K562 (cell line): ENCODE measurements around the gene FCGBP. TPM values are rescaled to one million over a fixed set of nuclear protein-coding genes. Genes with fewer than 3 reads are reported as not detected.

Source experiments
- ATAC-seq: fragments of 200-7000 bp; cut with Tn5 transposase; 3 replicates; pipeline ENCODE4 v1.9.1; 2020; ENCODE audit warnings: moderate library complexity
- BruUV-seq: library from RNA; stranded (reverse); fragments of 400-500 nt; replicated peaks from 2 replicates; lab custom pipeline; 2021; lab: Mats Ljungman, UMichigan
- CTCF ChIA-PET: fragments of 300-600 bp; formaldehyde crosslinking; extraction: SDS; loops from one replicate; lab custom pipeline; 2021; ENCODE audit warnings: low intra/inter-chr PET ratio; lab: Yijun Ruan, JAX
- POLR2A ChIA-PET: fragments of 300-600, 350-650 bp; sonication (Branson Sonifier 250); formaldehyde crosslinking; extraction: SDS; loops from one replicate; lab custom pipeline; 2021; ENCODE audit warnings: antibody characterized with exemption, inconsistent platforms; lab: Yijun Ruan, JAX
- DNase-seq, 4 experiments: peaks; one replicate each; pipeline versions ENCODE4 v3.0.0 to v3.0.0-alpha.2; 2011 to 2018; ENCODE audit warnings: low spot score in 3 of 4, mixed read lengths in 3 of 4; ENCODE audit errors: extremely low read depth in 1 of 4
- FAIRE-seq: peaks from 2 replicates; lab custom pipeline; 2011; peaks lifted over from hg19 to GRCh38; lab: Jason Lieb, UNC
- H2AFZ ChIP-seq: 2 replicates; pipeline ENCODE4 v1.6.0; 2011; ENCODE audit warnings: low read depth, low read length, control low read depth, inconsistent platforms
- H3K27ac ChIP-seq: fragments of 200-600 bp; 3 replicates; pipeline ENCODE4 v1.8.0; 2011; ENCODE audit warnings: low read depth, mild to moderate bottlenecking, control low read depth, inconsistent platforms, low read length, moderate library complexity, mixed read lengths; ENCODE audit errors: extremely low read depth
- H3K27me3 ChIP-seq, 2 experiments: fragments of 300-600 bp in 1 of 2; 2 replicates in 1 of 2; 3 replicates in 1 of 2; pipeline versions ENCODE4 v1.6.0 to v1.8.0; 2011; ENCODE audit warnings: inconsistent platforms in 2 of 2, low read length in 2 of 2, mild to moderate bottlenecking in 1 of 2, mixed read lengths in 1 of 2, moderate library complexity in 1 of 2; ENCODE audit not compliant: control insufficient read depth in 2 of 2, insufficient read depth in 2 of 2
- H3K36me3 ChIP-seq: fragments of 300-600 bp; 3 replicates; pipeline ENCODE4 v1.8.0; 2011; ENCODE audit warnings: mild to moderate bottlenecking, low read length, inconsistent platforms; ENCODE audit not compliant: control insufficient read depth, insufficient read depth
- H3K4me1 ChIP-seq, 2 experiments: fragments of 200-600 bp in 1 of 2; replicated peaks in 1 of 2; 2 replicates in 1 of 2; 3 replicates in 1 of 2; pipeline versions ENCODE4 v1.5.1 to v1.8.0; 2011; ENCODE audit warnings: inconsistent platforms in 2 of 2, low read length in 2 of 2, mild to moderate bottlenecking in 1 of 2, mixed read lengths in 1 of 2, moderate library complexity in 1 of 2; ENCODE audit not compliant: control insufficient read depth in 2 of 2, insufficient read depth in 2 of 2
- H3K4me2 ChIP-seq: 2 replicates; pipeline ENCODE4 v1.6.1; 2011; ENCODE audit warnings: low read length, control low read depth, inconsistent platforms, mixed read lengths; ENCODE audit not compliant: insufficient read depth
- H3K4me3 ChIP-seq: fragments of 200-600 bp; sonication (generic), shearing (Covaris generic); 2 replicates; pipeline ENCODE4 v1.5.1; 2016; ENCODE audit warnings: control low read depth, inconsistent platforms
- H3K79me2 ChIP-seq: fragments of 200-600 bp; 3 replicates; pipeline ENCODE4 v1.8.0; 2011; ENCODE audit warnings: low read length, inconsistent platforms; ENCODE audit not compliant: control insufficient read depth, insufficient read depth
- H3K9ac ChIP-seq, 2 experiments: 2 replicates each; pipeline versions ENCODE4 v1.6.0 to v1.6.1; 2011; ENCODE audit warnings: low read depth in 2 of 2, low read length in 2 of 2, control low read depth in 1 of 2, inconsistent platforms in 1 of 2, mild to moderate bottlenecking in 1 of 2, mixed read lengths in 1 of 2; ENCODE audit not compliant: insufficient read depth in 1 of 2
- H3K9me1 ChIP-seq: one replicate; pipeline ENCODE4 v1.6.0; 2011; ENCODE audit warnings: inconsistent platforms, mild to moderate bottlenecking, low read length, moderate library complexity; ENCODE audit not compliant: control insufficient read depth, insufficient read depth
- H3K9me3 ChIP-seq: replicated peaks from 2 replicates; pipeline ENCODE4 v1.5.1; 2011; ENCODE audit warnings: low read depth, low read length, inconsistent platforms; ENCODE audit not compliant: control insufficient read depth, insufficient read depth
- H4K20me1 ChIP-seq: replicated peaks from 2 replicates; pipeline ENCODE4 v1.6.1; 2011; ENCODE audit warnings: low read length, inconsistent platforms, mixed read lengths; ENCODE audit not compliant: control insufficient read depth, insufficient read depth
- EGR1 ChIP-seq: fragments of 450-650 bp; conservative IDR thresholded peaks from 2 replicates; pipeline ENCODE4 v1.6.1; 2017; ENCODE audit warnings: mild to moderate bottlenecking
- KHSRP ChIP-seq: fragments of 450-650 bp; IDR thresholded peaks from 2 replicates; pipeline ENCODE4 v1.6.1; 2017
- MAFF ChIP-seq: IDR thresholded peaks from 2 replicates; pipeline ENCODE4 v1.6.1; 2012; ENCODE audit warnings: low read length, improper control_type of control experiment
- ZNF121 ChIP-seq: sonication (generic); formaldehyde crosslinking; conservative IDR thresholded peaks from 2 replicates; pipeline ENCODE4 v1.8.0; 2022; ENCODE audit warnings: missing genetic modification reagents
- ZNF324 ChIP-seq: fragments of 250-450 bp; sonication (Bioruptor Pico); IDR thresholded peaks from 2 replicates; pipeline ENCODE4 v1.4.0; 2020; ENCODE audit warnings: mild to moderate bottlenecking
- WGBS: fragments of 100-300 bp; shearing (Covaris generic); methylation state at CpG from one replicate; pipeline ENCODE4 v1.1.6; 2016; ENCODE audit warnings: low coverage, mixed read lengths; ENCODE audit not compliant: insufficient coverage; ENCODE audit errors: missing lambda C conversion rate; 5-methylcytosine and 5-hydroxymethylcytosine counted together
- in situ Hi-C: fragments of 300-500 bp; cut with MboI; formaldehyde crosslinking; loops from 4 replicates; pipeline ENCODE4 v1.15.0; 2018; ENCODE audit warnings: inconsistent platforms, mixed read lengths
- intact Hi-C: fragments of 100-400 bp; cut with micrococcal nuclease; formaldehyde crosslinking; loops from 2 replicates; pipeline ENCODE4 v1.14.2; 2022
- polyA plus RNA-seq, 8 experiments: library from polyadenylated mRNA; depleted of rRNA in 4 of 8; stranded (reverse) in 5 of 8; unstranded in 3 of 8; fragments of >200 nt; fragmentation: Nextera tagmentation in 2 of 8; fragmentation: Illumina TruSeq in 1 of 8; extraction: Ambion mirVana in 2 of 8; extraction: Trizol in 1 of 8; gene quantifications; 2 replicates each; pipeline versions ENCODE4 v1.2.1 to v1.2.3, GENCODE V29; 2011 to 2014; ENCODE audit warnings: inconsistent platforms in 1 of 8, missing spikeins in 1 of 8
- total RNA-seq, 7 experiments: library from RNA; depleted of rRNA in 6 of 7; stranded (reverse); fragments of >200 nt in 6 of 7; fragmentation: Illumina TruSeq in 2 of 7; extraction: Trizol in 2 of 7; gene quantifications; 2 replicates each; pipeline versions ENCODE4 v1.2.1 to v1.2.3, GENCODE V29; 2011 to 2021; ENCODE audit warnings: low replicate concordance in 1 of 7

FCGBP gene
- total and polyA plus RNA-seq, 9 of the 15 experiments (the other 6 are each of a cell fraction or from before 2014, with no cell fraction given): 0.01 to 1.5 (median 0.13) TPM; not detected in 4

GRCh38 chr19:39937094-39937720, 2.8 kb upstream of the FCGBP start:
- no peak for FAIRE-seq
- POLR2A ChIA-PET: no interaction called here
- intact Hi-C loops: no loop called here

DNA sequence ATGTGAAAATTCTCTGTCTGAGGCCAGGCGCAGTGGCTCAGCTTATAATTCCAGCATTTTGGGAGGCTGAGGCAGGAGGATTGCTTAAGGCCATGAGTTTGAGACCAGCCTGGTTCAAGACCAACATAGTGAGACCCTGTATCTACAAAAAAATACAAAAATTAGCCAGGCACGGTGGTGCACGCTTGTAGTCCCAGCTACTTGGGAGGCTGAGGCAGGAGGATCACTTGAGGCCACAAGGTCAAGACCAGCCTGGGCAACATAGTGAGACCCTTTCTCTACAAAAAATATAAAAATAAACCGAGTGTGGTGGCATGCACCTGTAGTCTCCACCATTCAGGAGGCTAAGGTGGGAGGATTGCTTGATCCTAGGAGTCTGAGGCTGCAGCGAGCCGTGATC, 2.2 kb upstream of the FCGBP start:
- H3K27me3 ChIP-seq: peaks cover 0 to 7% of the 10 kb centered on the region in 2 experiments; a peak in 2 of 5 replicates
- ATAC-seq (no peak), DNase-seq (no peak), FAIRE-seq (peak; percentile 6)
- no peaks in the 10 kb centered on the region for H4K20me1 ChIP-seq
- no peaks in the 10 kb centered on the region; the same call in 1 of the 2 replicates for H3K9me3 ChIP-seq
- H3K79me2 ChIP-seq: no peaks in the 10 kb centered on the region
- in situ Hi-C loops (no loop called here), intact Hi-C loops (no loop called here)
- WGBS: 24% methylated on average over 6 of the region's 6 CpGs
- H3K4me1 ChIP-seq: peaks cover 0 to 5% of the 10 kb centered on the region in 2 experiments; a peak in 2 of 5 replicates
- no peaks in the 10 kb centered on the region for H3K9me1 ChIP-seq
- CTCF ChIA-PET: no interaction called here
- H3K4me2 ChIP-seq: no peak overlapping the region
- no peak overlapping the region for H2AFZ ChIP-seq
- no peak overlapping the region for H3K27ac ChIP-seq
- BruUV-seq: no TSS peak
- H3K9ac ChIP-seq: no peak overlapping the region
- POLR2A ChIA-PET: interaction anchor here (1.1 to 2.1 kb wide), 2 partner anchors 22 to 34 kb away, joined by 5 to 6 read pairs; partner anchors contain the start of gene PSMC4
- H3K4me3 ChIP-seq: no peak overlapping the region
- H3K36me3 ChIP-seq: no peaks in the 10 kb centered on the region
- peak; percentile 63 for TF ChIP-seq ZNF121 (CRISPR knock-in tag)
- no peak for TF ChIP-seq KHSRP
- TF ChIP-seq, all 486 proteins: peak for 1

More at GRCh38 chr19:39937094-39937720, 2.8 kb upstream of the FCGBP start:
- in situ Hi-C loops: no loop called here
- ATAC-seq (no peak), DNase-seq (no peak)
- Histone ChIP-seq H3K4me3 (no peak overlapping the region), H4K20me1 (no peaks in the 10 kb centered on the region), H3K27ac (no peak overlapping the region), H3K4me1 (peaks cover 0 to 5% of the 10 kb centered on the region in 2 experiments; a peak in 2 of 5 replicates), H3K79me2 (no peaks in the 10 kb centered on the region), H3K9ac (no peak overlapping the region), H2AFZ (no peak overlapping the region), H3K9me3 (no peaks in the 10 kb centered on the region; the same call in 1 of the 2 replicates), H3K36me3 (no peaks in the 10 kb centered on the region), H3K9me1 (no peaks in the 10 kb centered on the region), H3K4me2 (no peak overlapping the region), H3K27me3 (peaks cover 0 to 6% of the 10 kb centered on the region in 2 experiments; a peak in 2 of 5 replicates)
- CTCF ChIA-PET: no interaction called here
- TF ChIP-seq EGR1 (peak; percentile 36; the same call in 1 of the 2 replicates), ZNF324 (no peak), MAFF (no peak)
- WGBS: 20% methylated on average over 5 of the region's 5 CpGs
- BruUV-seq: no TSS peak
